ENCODE measurements around the gene NATD1.
A peak's percentile ranks its signal among the peaks of the same experiment; 100 is the strongest.

NATD1 gene

GRCh38 chr17:21286909-21287702, 33.9 kb upstream of the NATD1 start:
- DNase-seq: no peak
- Mint-ChIP-seq H3K36me3 (ENCODE audit: low read depth) (peaks cover 1% of the 10 kb centered on the region), H3K4me3 (peak overlapping the region; percentile 90), H3K27ac (no peak overlapping the region), H3K4me1 (peaks cover 38% of the 10 kb centered on the region), H3K27me3 (ENCODE audit: low read depth, poor library complexity) (peaks cover 24% of the 10 kb centered on the region), H3K9me3 (peaks cover 10% of the 10 kb centered on the region)
- TF ChIP-seq CTCF (IDR thresholded peaks at IDR 0.05): no peak

GRCh38 chr17:21286066-21286770, 33.0 kb upstream of the NATD1 start:
- peaks cover 4% of the 10 kb centered on the region for H3K9me3 Mint-ChIP-seq
- peak overlapping the region; percentile 90 for H3K4me3 Mint-ChIP-seq
- no peak for TF ChIP-seq CTCF (IDR thresholded peaks at IDR 0.05)
- DNase-seq: peak; percentile 57
- H3K4me1 Mint-ChIP-seq: peaks cover 31% of the 10 kb centered on the region
- peaks cover 33% of the 10 kb centered on the region for H3K27me3 Mint-ChIP-seq (ENCODE audit: low read depth, poor library complexity)
- no peak overlapping the region for H3K27ac Mint-ChIP-seq
- H3K36me3 Mint-ChIP-seq (ENCODE audit: low read depth): no peaks in the 10 kb centered on the region

GRCh38 chr17:21285164-21286065, 32.2 kb upstream of the NATD1 start:
- Mint-ChIP-seq H3K4me1 (peaks cover 28% of the 10 kb centered on the region), H3K9me3 (peaks cover under 1% of the 10 kb centered on the region), H3K36me3 (ENCODE audit: low read depth) (no peaks in the 10 kb centered on the region), H3K4me3 (peak overlapping the region; percentile 90), H3K27me3 (ENCODE audit: low read depth, poor library complexity) (peaks cover 38% of the 10 kb centered on the region), H3K27ac (no peak overlapping the region)
- DNase-seq: no peak
- TF ChIP-seq CTCF (IDR thresholded peaks at IDR 0.05): no peak

GRCh38 chr17:21284319-21285163, 31.3 kb upstream of the NATD1 start, which contains the start of gene MAP2K3:
Gene MAP2K3, plus strand, starts transcription at chr17:21284711. Its CDS starts 210 bp downstream, at chr17:21284921.
- no peak for TF ChIP-seq CTCF (IDR thresholded peaks at IDR 0.05)
- Mint-ChIP-seq H3K9me3 (no peaks in the 10 kb centered on the region), H3K27ac (no peak within 1 kb of the TSS), H3K27me3 (ENCODE audit: low read depth, poor library complexity) (peaks cover 44% of the 10 kb centered on the region), H3K4me3 (peak within 1 kb of the TSS; percentile 90), H3K36me3 (ENCODE audit: low read depth) (no peaks in the 10 kb centered on the region), H3K4me1 (peaks cover 28% of the 10 kb centered on the region)
- peak; percentile 99 for DNase-seq

Measured in nephron progenitor cell (in vitro differentiated cells).